ENCODE results near the gene ARHGAP40. TPM values are rescaled to one million over a fixed set of nuclear protein-coding genes. Genes with fewer than 3 reads are reported as not detected.

Gene ARHGAP40
- total and polyA plus RNA-seq, 2 of the 13 experiments (the other 11 are each of a cell fraction or from before 2014, with no cell fraction given), result 0.75 to 2.1 TPM

GRCh38 chr20:38566036-38566598 lies 35.5 kb upstream of the ARHGAP40 start (continued):
- TF ChIP-seq ZNF501 (CRISPR knock-in tag; IDR thresholded peaks at IDR 0.05) (no peak), ARNT (IDR thresholded peaks at IDR 0.05) (no peak), HDAC1 (CRISPR knock-in tag; IDR thresholded peaks at IDR 0.05) (no peak)

- CTCF ChIA-PET (ENCODE audit: low intra/inter-chr PET ratio, low total read pairs), result no interaction called here
These were observed 31.7 kb upstream of the ARHGAP40 start for GRCh38 chr20:38569747-38570525.

More at GRCh38 chr20:38569747-38570525, 31.7 kb upstream of the ARHGAP40 start:
- Histone ChIP-seq H2AFZ (ENCODE audit: low read length) (no peak overlapping the region), H3K4me2 (ENCODE audit: low read depth, low read length) (no peak overlapping the region), H3K9me3 (ENCODE audit: low read length) (no peaks in the 10 kb centered on the region), H3K9ac (ENCODE audit: insufficient read depth, low read depth, low read length) (no peak overlapping the region), H3K27me3 (ENCODE audit: control insufficient read depth in 1 of 2, insufficient read depth in 2 of 2, low read length in 2 of 2) (no peaks in the 10 kb centered on the region), H4K20me1 (ENCODE audit: insufficient read depth, low read length) (no peaks in the 10 kb centered on the region), H3K36me3 (replicated peaks in 1 of 2; ENCODE audit: control insufficient read depth in 1 of 2, insufficient read depth in 2 of 2, low read length in 2 of 2) (peaks cover 23 to 67% of the 10 kb centered on the region in 2 experiments), H3K4me3 (replicated peaks in 1 of 3; ENCODE audit: insufficient read depth in 1 of 3, low read depth in 2 of 3, low read length in 3 of 3) (no peak overlapping the region), H3K27ac (ENCODE audit: extremely low read length, insufficient read depth, low read length) (no peak overlapping the region), H3K4me1 (ENCODE audit: insufficient read depth, low read length) (peaks cover 7% of the 10 kb centered on the region; the same call in 1 of the 2 replicates), H3K79me2 (ENCODE audit: insufficient read depth, low read length) (no peaks in the 10 kb centered on the region)
- DNase-seq (ENCODE audit: low spot score), result no peak
- no peak for TF ChIP-seq ZNF207 (IDR thresholded peaks at IDR 0.05; ENCODE audit: borderline replicate concordance)
- TF ChIP-seq GPBP1L1 (CRISPR knock-in tag; IDR thresholded peaks at IDR 0.05), result no peak
- no peak for FAIRE-seq
- ATAC-seq, result no peak
- POLR2A ChIA-PET, result no interaction called here
- WGBS (ENCODE audit: low lambda C conversion rate), result 84% methylated on average over 5 of the region's 5 CpGs
- in situ Hi-C loops (cut with HindIII; ENCODE audit: extremely low pct_ligation_motif_present, low pct_unique_long_range_greater_than_20kb), result no loop called here
- intact Hi-C loops (cut with micrococcal nuclease; ENCODE audit: unreplicated experiment), result no loop called here
- no TSS peak for BruUV-seq (replicated peaks)
